ENCODE measurements around the gene COL6A1.

- no peak for TF ChIP-seq CTCF (conservative IDR thresholded peaks at IDR 0.05; ENCODE audit: low read length)
- TF ChIP-seq EZH2phosphoT487 (IDR thresholded peaks at IDR 0.05; ENCODE audit: borderline replicate concordance, low read depth, low read length): no peak
Observed at GRCh38 chr21:45945066-45945867, 36.3 kb upstream of the COL6A1 start.
